Activated naive CD8-positive, alpha-beta T cell treated with anti-CD3 and anti-CD28 coated beads for 36 hours (primary cell): ENCODE results near the gene ANTXR1. TPM values are rescaled to one million over a fixed set of nuclear protein-coding genes. Genes with fewer than 3 reads are reported as not detected.

ENCODE experiments used
- DNase-seq: peaks from one replicate; pipeline ENCODE4 v3.0.0; 2021
- H3K27ac Mint-ChIP-seq: one replicate; pipeline ENCODE4 v1.8.0; 2022; ENCODE audit warnings: mild to moderate bottlenecking, moderate library complexity, mixed read lengths
- H3K27me3 Mint-ChIP-seq: one replicate; pipeline ENCODE4 v1.8.0; 2022; ENCODE audit warnings: mild to moderate bottlenecking, mixed read lengths
- H3K36me3 Mint-ChIP-seq: one replicate; pipeline ENCODE4 v1.8.0; 2021; ENCODE audit warnings: mild to moderate bottlenecking, mixed read lengths
- H3K4me1 Mint-ChIP-seq: one replicate; pipeline ENCODE4 v1.8.0; 2021; ENCODE audit warnings: mixed read lengths
- H3K4me3 Mint-ChIP-seq: one replicate; pipeline ENCODE4 v1.8.0; 2022; ENCODE audit warnings: mild to moderate bottlenecking, moderate library complexity, mixed read lengths
- H3K9me3 Mint-ChIP-seq: one replicate; pipeline ENCODE4 v1.8.0; 2022; ENCODE audit warnings: mixed read lengths
- total RNA-seq, 2 experiments: library from RNA; stranded (reverse); gene quantifications; one replicate each; pipeline ENCODE4 v1.2.3, GENCODE V29; 2021

The ANTXR1 gene
- total RNA-seq, 2 experiments from 2014 or later: 0.91 to 1.1 TPM

- no peak overlapping the region for H3K27ac Mint-ChIP-seq
- no peak for DNase-seq
- H3K4me1 Mint-ChIP-seq: no peaks in the 10 kb centered on the region
- no peaks in the 10 kb centered on the region for H3K36me3 Mint-ChIP-seq
- peaks cover 5% of the 10 kb centered on the region for H3K27me3 Mint-ChIP-seq
- H3K4me3 Mint-ChIP-seq: no peak overlapping the region
- no peaks in the 10 kb centered on the region for H3K9me3 Mint-ChIP-seq
Observed at GRCh38 chr2:69204654-69205053, 191.7 kb downstream of the ANTXR1 start.

GRCh38 chr2:69205076-69205475 lies 192.1 kb downstream of the ANTXR1 start:
- DNase-seq: no peak
- H3K27ac Mint-ChIP-seq: no peak overlapping the region
- no peaks in the 10 kb centered on the region for H3K36me3 Mint-ChIP-seq
- no peaks in the 10 kb centered on the region for H3K9me3 Mint-ChIP-seq
- no peaks in the 10 kb centered on the region for H3K4me1 Mint-ChIP-seq
- peaks cover 5% of the 10 kb centered on the region for H3K27me3 Mint-ChIP-seq
- no peak overlapping the region for H3K4me3 Mint-ChIP-seq

DNA sequence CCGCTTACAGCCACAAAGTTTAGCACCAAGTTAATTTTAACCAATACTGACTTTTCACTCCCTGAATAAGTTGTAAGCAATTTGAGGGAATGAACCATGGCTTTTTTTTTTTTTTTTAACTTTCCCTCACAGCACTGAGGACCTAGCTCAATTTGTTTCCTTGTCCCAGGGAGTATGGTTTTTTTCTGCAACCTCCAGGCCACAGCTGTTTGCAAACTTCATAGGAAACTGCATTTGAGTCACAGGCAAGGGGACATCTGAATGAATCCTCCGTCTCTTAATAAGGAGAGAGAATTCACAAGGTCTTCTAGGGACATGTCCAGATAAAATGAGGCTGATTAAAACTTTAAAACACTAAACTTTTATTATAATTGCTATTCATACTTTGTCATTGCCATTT lies 192.5 kb downstream of the ANTXR1 start:
- Mint-ChIP-seq H3K4me3 (no peak overlapping the region), H3K27me3 (peaks cover 5% of the 10 kb centered on the region), H3K4me1 (no peaks in the 10 kb centered on the region), H3K36me3 (no peaks in the 10 kb centered on the region), H3K27ac (no peak overlapping the region), H3K9me3 (no peaks in the 10 kb centered on the region)
- no peak for DNase-seq

DNA sequence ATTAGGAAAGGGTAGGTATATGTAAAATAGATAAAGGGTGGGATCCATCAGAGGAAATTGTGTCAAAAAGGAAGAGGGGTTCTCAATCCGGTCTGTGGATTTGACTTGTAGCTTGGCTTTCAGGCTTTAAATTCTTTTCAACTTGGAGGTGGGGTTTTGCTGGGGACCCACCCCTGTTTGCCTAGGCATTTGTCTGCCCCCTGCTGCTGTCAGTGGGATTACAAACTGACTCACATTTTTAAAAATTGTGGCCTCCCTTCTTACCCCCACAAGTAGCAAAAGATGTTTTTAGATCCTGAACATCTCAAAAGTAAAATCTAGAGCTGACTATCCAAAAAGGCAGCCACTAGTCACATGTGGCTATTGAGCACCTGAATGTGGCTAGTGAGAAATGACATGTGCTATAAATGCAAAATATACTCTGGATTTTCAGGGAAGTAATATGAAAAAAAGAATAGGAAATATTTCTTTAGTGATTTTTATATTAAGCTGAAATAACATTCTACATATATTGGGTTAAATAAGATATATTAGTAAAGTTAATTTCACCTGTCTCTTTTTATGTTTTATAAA lies 195.1 kb downstream of the ANTXR1 start:
- no peak overlapping the region for H3K27ac Mint-ChIP-seq
- H3K36me3 Mint-ChIP-seq: no peaks in the 10 kb centered on the region
- DNase-seq: no peak
- peaks cover 5% of the 10 kb centered on the region for H3K27me3 Mint-ChIP-seq
- no peaks in the 10 kb centered on the region for H3K4me1 Mint-ChIP-seq
- no peaks in the 10 kb centered on the region for H3K9me3 Mint-ChIP-seq
- no peak overlapping the region for H3K4me3 Mint-ChIP-seq

- H3K27me3 Mint-ChIP-seq: peaks cover 4% of the 10 kb centered on the region
- H3K36me3 Mint-ChIP-seq: no peaks in the 10 kb centered on the region
- no peak overlapping the region for H3K27ac Mint-ChIP-seq
- no peaks in the 10 kb centered on the region for H3K4me1 Mint-ChIP-seq
- H3K4me3 Mint-ChIP-seq: no peak overlapping the region
- DNase-seq: no peak
- H3K9me3 Mint-ChIP-seq: no peaks in the 10 kb centered on the region
Observed at GRCh38 chr2:69209482-69209881, 196.5 kb downstream of the ANTXR1 start.

GRCh38 chr2:69210385-69210784 lies 197.4 kb downstream of the ANTXR1 start:
- no peak overlapping the region for H3K27ac Mint-ChIP-seq
- no peaks in the 10 kb centered on the region for H3K9me3 Mint-ChIP-seq
- H3K27me3 Mint-ChIP-seq: no peaks in the 10 kb centered on the region
- no peaks in the 10 kb centered on the region for H3K4me1 Mint-ChIP-seq
- DNase-seq: no peak
- no peaks in the 10 kb centered on the region for H3K36me3 Mint-ChIP-seq
- no peak overlapping the region for H3K4me3 Mint-ChIP-seq

GRCh38 chr2:69211048-69211447 lies 198.1 kb downstream of the ANTXR1 start:
- no peak overlapping the region for H3K4me3 Mint-ChIP-seq

GRCh38 chr2:69211686-69212085 lies 198.7 kb downstream of the ANTXR1 start:
- Mint-ChIP-seq H3K9me3 (no peaks in the 10 kb centered on the region), H3K4me3 (no peak overlapping the region), H3K27me3 (no peaks in the 10 kb centered on the region), H3K27ac (no peak overlapping the region), H3K36me3 (no peaks in the 10 kb centered on the region), H3K4me1 (no peaks in the 10 kb centered on the region)
- no peak for DNase-seq

More at GRCh38 chr2:69211048-69211447, 198.1 kb downstream of the ANTXR1 start:
- Mint-ChIP-seq H3K27me3 (no peaks in the 10 kb centered on the region), H3K36me3 (no peaks in the 10 kb centered on the region), H3K27ac (no peak overlapping the region), H3K9me3 (no peaks in the 10 kb centered on the region), H3K4me1 (no peaks in the 10 kb centered on the region)
- DNase-seq: no peak

DNA sequence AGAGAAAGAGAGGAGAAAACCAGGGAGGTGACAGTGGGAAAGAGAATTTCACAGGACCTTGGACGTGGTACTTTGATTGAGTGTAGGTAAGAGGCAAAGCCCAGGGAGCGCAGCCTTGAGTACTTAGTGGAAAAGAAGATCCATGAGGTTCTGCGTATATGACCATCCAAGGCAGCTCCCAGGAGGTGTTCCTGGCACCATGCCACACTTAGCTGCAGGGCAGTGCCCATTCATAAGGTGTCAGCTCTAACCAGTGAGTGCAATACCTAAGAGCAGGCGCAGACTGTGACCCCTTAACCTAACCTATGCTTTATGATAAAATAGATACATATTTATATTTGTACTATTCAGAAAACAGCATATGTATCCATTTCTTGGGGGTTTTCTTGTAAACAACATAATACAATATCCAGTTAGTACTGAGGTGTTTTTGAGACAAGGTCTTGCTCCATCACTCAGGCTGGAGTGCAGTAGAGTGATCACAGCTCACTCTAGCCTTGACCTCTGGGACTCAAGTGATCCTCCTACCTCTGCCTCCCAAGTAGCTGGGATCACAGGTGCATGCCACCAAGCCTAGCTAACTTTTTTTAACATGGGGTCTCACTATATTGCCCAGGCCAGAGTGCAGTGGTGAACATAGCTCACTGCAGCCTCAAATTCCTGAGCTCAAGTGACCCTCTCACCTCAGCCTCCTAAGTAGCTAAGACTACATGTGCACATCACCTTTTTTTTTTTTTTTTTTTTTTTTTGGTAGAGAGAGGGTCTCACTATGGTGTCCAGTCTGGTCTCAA lies 199.5 kb downstream of the ANTXR1 start:
- no peaks in the 10 kb centered on the region for H3K9me3 Mint-ChIP-seq
- no peaks in the 10 kb centered on the region for H3K27me3 Mint-ChIP-seq
- no peak overlapping the region for H3K4me3 Mint-ChIP-seq
- H3K4me1 Mint-ChIP-seq: no peaks in the 10 kb centered on the region
- no peaks in the 10 kb centered on the region for H3K36me3 Mint-ChIP-seq
- DNase-seq: no peak
- no peak overlapping the region for H3K27ac Mint-ChIP-seq

- H3K27me3 Mint-ChIP-seq: no peaks in the 10 kb centered on the region
- H3K4me3 Mint-ChIP-seq: no peak overlapping the region
- no peaks in the 10 kb centered on the region for H3K4me1 Mint-ChIP-seq
- H3K9me3 Mint-ChIP-seq: no peaks in the 10 kb centered on the region
- H3K36me3 Mint-ChIP-seq: no peaks in the 10 kb centered on the region
- H3K27ac Mint-ChIP-seq: no peak overlapping the region
- DNase-seq: no peak
Observed at GRCh38 chr2:69213201-69213600, 200.2 kb downstream of the ANTXR1 start.

GRCh38 chr2:69213782-69214181 lies 200.8 kb downstream of the ANTXR1 start:
- no peaks in the 10 kb centered on the region for H3K36me3 Mint-ChIP-seq

GRCh38 chr2:69214898-69215297 lies 201.9 kb downstream of the ANTXR1 start:
- Mint-ChIP-seq H3K27me3 (no peaks in the 10 kb centered on the region), H3K9me3 (no peaks in the 10 kb centered on the region), H3K4me1 (no peaks in the 10 kb centered on the region), H3K36me3 (no peaks in the 10 kb centered on the region), H3K27ac (no peak overlapping the region), H3K4me3 (no peak overlapping the region)
- no peak for DNase-seq

More at GRCh38 chr2:69213782-69214181, 200.8 kb downstream of the ANTXR1 start:
- no peak overlapping the region for H3K4me3 Mint-ChIP-seq
- DNase-seq: no peak
- no peaks in the 10 kb centered on the region for H3K27me3 Mint-ChIP-seq
- H3K4me1 Mint-ChIP-seq: no peaks in the 10 kb centered on the region
- H3K27ac Mint-ChIP-seq: no peak overlapping the region
- no peaks in the 10 kb centered on the region for H3K9me3 Mint-ChIP-seq

DNA sequence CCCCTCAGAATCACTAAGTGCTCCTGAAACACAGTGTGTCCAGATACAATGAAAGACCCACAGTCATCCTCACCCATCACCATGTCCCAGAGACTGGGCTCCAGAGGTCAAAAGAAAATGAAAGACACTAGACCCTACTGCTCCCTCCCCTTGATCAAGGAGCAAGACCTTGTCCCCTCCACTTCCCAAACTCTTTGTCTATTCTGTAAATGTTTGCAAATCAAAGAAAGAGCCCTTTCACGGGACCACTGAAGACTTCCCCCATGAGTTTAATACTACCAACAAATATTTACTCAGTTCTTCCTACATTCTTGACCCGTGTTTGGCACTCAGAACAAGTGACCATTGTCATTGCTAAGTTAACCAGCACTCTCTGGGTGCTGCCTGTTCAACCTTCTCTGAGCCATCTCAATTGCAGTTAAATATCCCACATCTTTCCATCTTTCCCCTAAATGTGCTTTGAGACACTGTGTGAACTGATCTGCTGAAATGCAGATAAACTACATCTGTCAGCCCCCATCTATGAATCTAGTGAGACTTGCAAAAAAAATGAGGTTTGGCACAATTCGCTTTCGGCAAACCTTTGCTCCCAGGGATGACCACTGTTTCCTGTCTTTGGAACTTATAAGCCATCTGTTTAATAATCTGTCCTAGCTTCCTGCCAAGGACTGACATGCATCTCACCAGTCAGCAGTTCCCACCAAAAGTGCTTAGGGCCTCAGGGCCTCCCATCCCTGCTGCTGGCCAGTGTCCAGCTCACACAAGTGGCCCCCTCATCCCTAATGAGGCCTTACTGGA lies 203.8 kb downstream of the ANTXR1 start:
- Mint-ChIP-seq H3K4me1 (no peaks in the 10 kb centered on the region), H3K27ac (no peak overlapping the region), H3K27me3 (no peaks in the 10 kb centered on the region), H3K36me3 (no peaks in the 10 kb centered on the region), H3K4me3 (no peak overlapping the region), H3K9me3 (no peaks in the 10 kb centered on the region)
- DNase-seq: no peak

- no peak for DNase-seq
- H3K4me3 Mint-ChIP-seq: no peak overlapping the region
- H3K4me1 Mint-ChIP-seq: no peaks in the 10 kb centered on the region
- H3K27ac Mint-ChIP-seq: no peak overlapping the region
- no peaks in the 10 kb centered on the region for H3K36me3 Mint-ChIP-seq
- H3K9me3 Mint-ChIP-seq: no peaks in the 10 kb centered on the region
- H3K27me3 Mint-ChIP-seq: peaks cover 6% of the 10 kb centered on the region
Observed at GRCh38 chr2:69217333-69218080, 204.5 kb downstream of the ANTXR1 start.

DNA sequence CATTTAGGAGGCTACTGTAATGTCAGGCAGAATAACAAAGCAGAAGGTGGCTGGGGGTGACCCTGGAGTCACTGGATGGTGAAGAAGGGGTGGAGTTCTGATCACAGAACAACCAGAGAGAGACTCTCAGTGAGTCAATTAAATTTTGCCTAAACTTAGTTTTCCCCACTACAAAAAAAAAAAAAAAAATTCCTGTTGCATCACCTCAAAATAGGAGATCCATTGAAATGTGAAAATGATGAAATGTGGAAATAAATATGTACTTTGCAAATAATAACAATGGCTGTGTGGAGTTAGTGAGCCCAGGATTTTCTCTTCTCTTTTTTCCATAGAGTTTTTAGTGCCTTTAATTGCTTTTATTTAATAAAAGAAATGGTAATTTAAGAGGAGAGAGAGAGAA lies 208.5 kb downstream of the ANTXR1 start:
- H3K27ac Mint-ChIP-seq: no peak overlapping the region
- H3K27me3 Mint-ChIP-seq: peaks cover 20% of the 10 kb centered on the region
- no peak for DNase-seq
- no peak overlapping the region for H3K4me3 Mint-ChIP-seq
- H3K9me3 Mint-ChIP-seq: no peaks in the 10 kb centered on the region
- H3K36me3 Mint-ChIP-seq: no peaks in the 10 kb centered on the region
- H3K4me1 Mint-ChIP-seq: no peaks in the 10 kb centered on the region
